ENCODE measurements around the gene NHLH1.
"Not testable (repeated sequence)": the region's sequence is repeated elsewhere in the genome, so short reads cannot be mapped to it uniquely, and the experiment has no call there.

NHLH1 gene

GRCh38 chr1:160384812-160385211 is 17.9 kb downstream of the NHLH1 start:
- DNase-seq = not testable (repeated sequence)

DNA sequence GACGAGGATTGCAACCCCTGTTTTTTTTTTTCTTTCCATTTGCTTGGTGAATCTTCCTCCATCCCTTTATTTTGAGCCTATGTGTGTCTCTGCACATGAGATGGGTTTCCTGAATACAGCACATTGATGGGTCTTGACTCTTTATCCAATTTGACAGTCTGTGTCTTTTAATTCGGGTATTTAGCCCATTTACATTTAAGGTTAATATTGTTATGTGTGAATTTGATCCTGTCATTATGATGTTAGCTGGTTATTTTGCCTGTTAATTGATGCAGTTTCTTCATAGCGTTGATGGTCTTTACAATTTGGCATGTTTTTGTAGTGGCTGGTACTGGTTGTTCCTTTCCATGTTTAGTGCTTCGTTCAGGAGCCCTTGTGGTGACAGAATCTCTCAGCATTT is 21.5 kb downstream of the NHLH1 start:
- not testable (repeated sequence) for DNase-seq

- DNase-seq = no peak
Measured at GRCh38 chr1:160394673-160395072, 27.8 kb downstream of the NHLH1 start.

DNA sequence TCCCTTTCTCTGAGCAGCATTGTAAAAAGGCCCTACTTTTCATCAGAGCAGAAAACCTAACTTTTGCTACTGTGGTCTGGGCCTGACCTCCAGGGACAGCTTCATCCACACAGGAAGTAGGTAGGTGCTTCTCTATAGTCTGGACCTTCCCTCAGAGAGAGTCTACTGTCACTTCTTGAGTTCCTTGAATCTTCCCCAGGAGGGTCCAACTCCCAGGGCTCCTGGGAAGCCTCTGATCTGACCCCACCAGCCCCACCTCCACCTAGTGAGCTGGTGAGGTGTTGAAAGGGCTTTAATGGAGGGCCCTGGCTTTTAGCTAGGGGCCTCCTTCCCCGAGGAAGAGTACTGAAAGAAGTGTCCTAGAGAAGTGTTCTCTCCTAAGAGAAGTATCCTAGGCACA is 30.8 kb downstream of the NHLH1 start:
- DNase-seq = no peak

- DNase-seq = no peak
Measured at GRCh38 chr1:160398823-160399222, 32.0 kb downstream of the NHLH1 start.

DNA sequence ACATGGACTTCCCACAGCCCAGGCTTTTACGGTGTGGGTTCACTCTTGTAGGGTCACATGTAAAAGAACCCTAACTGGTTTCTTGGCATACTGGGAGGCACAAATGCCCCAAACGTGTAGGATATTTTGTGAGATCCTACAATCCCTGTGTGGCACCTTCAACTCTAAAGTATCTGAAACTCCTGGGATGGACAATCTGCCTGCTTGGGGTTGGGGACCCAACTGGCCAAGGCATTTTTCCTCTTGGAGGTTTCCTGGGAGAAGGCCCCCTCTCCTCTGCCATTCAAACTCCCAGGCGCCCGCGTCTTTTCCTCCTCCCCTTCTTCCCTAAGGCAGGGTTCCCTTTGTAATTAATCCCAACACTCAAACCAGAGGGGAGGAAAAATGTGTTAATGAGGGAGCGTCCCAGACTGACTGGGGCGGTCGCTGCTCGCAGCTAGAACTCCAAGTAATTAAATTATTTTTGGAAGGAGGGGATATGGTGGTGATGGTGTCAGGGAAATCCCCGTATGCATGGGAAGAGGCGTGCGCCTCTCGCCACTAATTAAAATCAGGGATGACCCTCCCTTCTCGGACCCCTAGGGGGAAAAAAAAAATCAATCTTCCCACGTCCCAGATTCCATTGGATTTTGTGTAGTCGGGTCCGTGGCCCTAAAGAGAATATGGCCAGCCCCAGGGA is 32.8 kb downstream of the NHLH1 start:
- no peak for DNase-seq

DNA sequence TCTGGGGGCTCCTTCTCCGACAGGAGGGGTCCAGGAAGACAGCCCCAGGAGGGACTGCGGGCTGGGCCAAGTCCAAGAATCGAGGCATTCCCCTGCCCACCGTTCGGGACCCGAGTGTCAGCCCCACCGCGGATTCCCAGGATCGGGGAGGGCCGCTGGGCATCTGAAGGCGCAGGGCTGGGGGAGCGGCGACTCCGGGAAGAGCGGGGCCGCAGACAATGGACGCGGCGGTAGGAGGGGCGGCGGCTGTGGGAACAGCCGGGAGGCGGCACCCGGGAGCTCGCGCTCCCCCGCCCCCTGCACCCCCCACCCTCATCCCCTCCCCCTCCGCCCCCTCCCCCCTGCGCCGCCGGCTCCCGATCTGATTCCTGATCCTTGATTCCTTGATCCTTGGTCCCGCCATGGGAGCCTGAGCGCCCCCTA is 33.4 kb downstream of the NHLH1 start, which contains the start of gene VANGL2:
Gene VANGL2, plus strand, starts transcription at position 342 of the 423 bp plus-strand sequence. CDS start 15,274 bp downstream, outside the sequence.
- DNase-seq = peak; percentile 70

- DNase-seq = no peak
Measured at GRCh38 chr1:160400646-160401486, 34.0 kb downstream of the NHLH1 start.

DNA sequence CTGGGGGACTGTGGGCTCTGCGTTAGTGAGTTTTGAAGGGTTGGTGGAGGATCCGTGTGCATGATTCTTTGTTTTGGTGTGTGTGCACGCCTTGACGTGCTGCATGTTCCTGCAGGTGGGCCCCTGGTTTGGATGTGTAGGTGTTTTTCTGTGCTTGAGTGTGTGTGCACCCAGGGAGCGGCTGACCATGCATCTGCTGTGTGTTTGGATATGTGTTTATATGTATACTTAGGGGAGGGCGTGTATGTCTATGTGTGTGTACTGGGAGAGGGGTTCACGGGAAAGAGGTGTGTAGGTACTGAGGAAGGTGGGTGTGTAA is 34.6 kb downstream of the NHLH1 start:
- no peak for DNase-seq

DNA sequence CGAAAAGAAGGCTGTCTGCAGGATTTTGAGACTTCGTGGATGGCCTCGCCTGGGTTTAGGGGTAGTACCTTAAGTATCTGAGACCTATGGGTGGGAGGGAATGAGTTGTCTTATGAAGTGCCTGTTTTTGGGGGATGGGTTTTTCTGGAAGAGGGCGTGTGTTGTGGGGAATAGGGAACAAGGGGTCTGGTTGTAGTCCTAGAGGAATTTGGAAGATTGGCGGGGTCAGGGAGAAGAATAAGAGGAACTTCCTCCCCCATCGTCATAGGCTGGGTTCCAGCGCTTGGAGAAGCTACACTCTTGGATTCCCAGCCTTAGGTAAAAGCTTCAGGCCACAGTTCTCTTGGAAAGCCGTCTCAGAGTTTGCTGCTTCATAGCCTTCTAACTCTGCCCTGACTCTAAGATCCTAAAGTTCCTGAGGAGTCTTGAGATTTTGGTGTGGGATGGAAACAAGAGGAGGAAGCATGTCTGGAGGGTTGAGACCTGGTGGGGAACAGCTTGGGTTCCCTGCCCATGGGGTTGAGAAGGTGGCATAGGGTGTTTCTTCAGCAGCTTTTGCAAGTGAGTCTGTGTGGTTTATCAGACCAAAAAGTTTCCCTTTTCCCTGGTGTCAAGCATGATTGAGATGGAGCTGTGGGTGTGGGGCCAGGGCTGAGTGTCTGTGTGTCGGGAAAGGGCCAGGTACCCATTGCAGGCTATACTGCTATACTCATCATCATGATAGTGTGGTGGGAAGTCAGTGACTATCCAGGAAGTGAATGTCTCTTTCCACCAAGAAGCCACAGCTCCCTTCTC is 35.3 kb downstream of the NHLH1 start:
- no peak for DNase-seq

DNA sequence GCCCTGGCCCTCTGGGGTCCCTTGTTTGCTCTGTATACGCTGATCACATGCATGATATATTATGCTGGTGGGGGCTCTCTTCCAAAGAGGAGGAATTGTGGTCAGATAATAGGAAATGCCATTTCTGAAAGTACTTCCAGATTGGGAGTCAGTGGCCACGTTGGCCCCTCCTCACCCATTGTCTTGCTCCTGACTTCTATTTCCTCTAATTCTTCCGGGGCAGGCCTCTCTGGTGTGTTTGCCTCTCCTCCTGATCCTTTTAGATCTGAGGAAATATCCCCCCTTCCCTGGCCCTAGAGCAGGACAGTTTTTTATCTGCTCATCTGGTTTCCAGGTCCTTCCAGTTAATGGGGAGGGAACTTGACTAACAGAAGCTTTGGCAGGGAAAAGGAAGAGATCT is 36.4 kb downstream of the NHLH1 start:
- DNase-seq = no peak

DNA sequence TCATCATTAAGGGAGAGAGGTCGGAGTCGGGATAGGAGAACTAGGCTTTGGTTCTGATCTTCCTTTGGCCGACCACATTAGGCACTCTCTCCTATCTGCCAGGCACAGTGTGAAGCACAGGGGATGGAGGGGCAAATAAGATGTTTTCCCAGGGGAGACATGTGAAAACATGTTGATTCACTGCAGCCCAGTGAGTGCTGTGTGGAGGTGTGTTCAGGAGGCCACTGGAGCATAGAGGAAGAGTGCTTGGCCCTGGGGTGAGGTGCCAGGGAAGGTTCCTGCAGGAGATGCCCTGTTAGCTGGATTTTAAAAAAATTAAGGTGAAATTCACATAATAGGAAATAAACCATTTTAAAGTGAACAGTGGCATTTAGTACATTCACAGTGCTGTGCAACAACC is 37.2 kb downstream of the NHLH1 start:
- no peak for DNase-seq

DNA sequence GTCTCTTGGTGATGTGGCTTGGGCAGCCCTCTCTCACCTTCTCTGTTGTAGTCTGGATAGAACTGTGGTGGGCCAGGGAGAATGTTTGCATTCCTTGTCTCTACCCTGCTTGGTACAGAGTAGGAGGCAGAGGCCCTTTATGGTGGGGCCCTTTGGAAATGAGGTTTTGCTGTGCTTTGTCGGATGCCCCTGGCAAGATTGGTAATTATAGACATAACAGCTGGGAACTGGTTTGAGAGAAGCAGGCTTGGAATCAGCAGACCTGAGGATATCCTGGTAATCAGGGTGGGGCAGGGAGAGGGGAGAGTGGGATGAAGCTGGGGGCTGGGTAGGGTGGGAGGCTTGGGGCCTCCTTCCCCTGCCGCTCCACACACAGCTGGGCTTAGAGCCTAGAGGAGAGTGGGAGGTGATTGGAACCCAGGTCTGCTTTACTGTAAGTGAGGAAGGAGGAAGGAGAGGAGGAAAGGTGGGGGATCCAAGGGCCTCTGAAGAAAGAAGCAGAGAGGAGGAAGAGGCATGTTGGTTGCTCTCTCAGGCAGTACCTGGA is 38.5 kb downstream of the NHLH1 start:
- no peak for DNase-seq

GRCh38 chr1:160406131-160406968 is 39.5 kb downstream of the NHLH1 start:
- no peak for DNase-seq

DNA sequence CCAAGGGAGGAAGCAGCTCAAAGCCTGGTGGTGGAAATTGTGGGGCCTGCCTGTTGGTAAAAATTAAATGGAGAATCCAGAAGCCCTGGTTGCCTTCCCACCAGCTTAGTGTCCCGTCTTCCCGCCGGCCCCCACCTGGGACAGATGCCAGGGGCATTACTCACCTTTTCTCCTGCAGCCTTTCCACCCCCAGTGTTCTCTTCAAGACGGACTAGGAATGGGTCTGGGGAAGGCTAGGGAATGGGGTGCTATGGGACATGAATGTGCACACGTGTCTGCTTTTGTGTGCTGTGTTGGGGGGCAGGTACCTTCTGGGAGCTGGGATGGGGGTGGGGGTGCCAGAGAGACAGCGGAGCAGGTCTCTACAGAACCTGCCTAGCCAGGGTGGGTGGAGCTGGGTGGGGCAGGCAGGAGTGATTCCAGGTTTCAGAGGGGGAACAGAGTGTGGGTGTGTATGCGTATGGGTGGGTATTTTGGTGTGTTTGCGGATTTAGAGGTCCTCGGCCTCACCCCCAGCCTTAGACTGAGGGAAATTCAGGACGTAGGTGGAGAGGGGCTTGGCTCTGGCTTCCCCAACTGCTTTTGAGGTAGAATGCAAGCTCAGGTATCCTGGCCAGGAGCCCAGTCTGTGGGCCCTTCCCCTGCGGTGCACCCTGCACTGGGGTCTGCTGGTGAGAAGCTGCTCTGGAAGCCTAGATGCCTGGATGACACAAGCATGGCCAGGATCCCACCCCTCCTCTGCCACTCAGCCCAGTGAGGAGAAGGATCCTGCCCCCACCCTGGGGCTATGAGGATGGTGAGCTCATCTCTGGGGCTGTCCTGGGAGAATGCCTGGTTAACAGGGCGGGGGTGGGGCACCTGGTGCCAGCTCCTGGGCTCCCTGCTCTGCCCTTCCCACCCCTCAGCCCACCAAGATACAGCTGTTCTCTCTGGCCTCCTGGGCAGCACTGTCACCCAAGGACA is 41.2 kb downstream of the NHLH1 start:
- no peak for DNase-seq

- no peak for DNase-seq
Measured at GRCh38 chr1:160408864-160409263, 42.0 kb downstream of the NHLH1 start.

- DNase-seq = no peak
Measured at GRCh38 chr1:160409486-160409885, 42.6 kb downstream of the NHLH1 start.

DNA sequence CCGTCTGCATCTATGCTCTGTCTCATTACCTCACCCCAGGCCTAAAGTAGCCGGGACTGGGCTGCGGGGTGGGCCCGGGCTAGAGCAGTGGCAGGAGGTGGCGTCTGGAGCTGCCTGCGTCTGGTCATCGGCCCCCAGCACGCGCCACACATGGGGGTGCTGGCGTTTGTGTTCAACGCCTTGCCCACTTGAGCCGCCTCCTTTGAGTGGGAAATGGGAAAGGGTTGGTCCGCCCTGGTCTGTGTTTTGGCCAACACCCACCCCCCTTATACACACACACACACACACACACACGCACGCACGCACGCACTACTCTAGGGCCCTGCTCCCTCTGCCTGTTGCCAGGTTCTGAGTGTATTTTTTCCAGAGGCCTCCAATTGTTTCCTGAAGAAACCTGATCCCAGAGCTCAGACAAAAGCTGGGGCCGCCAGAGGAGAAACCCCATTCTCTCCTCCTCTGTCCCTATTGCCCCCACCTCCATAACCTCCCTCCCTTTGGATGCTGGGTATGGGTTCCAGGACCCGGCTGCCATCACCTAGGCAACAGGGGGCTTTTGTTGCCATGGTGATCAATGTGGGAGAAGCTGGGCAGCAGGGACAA is 43.6 kb downstream of the NHLH1 start:
- DNase-seq = no peak

DNA sequence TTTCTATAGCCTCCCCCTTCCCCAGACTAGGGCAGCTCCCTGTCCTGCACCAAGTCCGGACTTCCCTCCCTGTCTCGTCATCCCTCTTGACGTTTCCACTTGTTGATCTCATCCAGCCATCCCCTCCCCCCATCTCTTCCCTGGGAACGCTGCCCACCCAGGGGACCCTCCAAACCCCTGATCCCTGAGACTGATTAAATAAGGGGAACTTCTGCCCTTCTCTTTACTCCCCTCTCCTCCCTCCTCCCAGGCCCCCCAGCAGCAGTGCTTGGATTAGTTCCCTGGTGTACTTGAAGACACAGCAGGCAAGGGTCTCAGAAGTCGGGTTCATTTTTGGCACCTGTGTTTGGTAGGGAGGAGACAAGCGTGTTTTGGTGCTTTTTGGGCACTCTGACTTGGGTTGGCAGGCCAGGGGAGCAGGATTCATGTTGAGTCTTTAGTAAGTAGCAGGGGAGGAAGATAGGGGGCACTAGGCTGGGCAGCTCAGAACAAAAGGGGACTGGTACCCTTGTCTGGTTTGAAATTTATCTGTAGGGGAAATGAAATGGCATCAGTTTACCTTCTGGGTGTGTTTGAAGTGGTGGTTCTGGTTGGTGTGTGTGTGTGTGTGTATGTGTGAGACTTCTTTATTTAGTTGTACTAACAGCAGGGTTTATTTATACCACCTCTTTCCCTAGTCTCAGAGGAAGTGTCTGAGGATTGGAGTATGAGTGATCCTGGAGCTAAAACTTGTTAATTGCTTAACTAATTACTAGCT is 44.6 kb downstream of the NHLH1 start:
- DNase-seq = no peak

DNA sequence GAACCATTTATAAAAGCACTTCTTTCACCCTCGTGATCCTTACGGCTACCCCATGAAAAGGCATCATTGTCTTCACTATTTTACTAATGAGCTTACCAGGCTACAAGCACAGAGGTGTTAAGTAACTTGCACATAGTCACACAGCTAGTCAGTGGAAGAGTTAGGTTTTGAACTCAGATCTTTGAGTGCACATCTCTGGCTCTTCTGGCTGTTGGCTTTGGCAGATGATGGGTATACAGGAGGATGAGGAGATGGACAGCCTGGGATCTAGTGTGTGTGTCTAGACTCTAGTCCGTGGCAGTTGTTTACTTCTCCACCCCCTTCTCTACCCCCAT is 45.1 kb downstream of the NHLH1 start:
- no peak for DNase-seq

Measured in hematopoietic multipotent progenitor cell treated with erythropoietin and hydrocortisone succinate and interleukin-3 and kit ligand, for 6 days (in vitro differentiated cells).